ENCODE measurements around the gene CLTCL1. TPM values are rescaled to one million over a fixed set of nuclear protein-coding genes. Genes with fewer than 3 reads are reported as not detected.

The CLTCL1 gene
- total RNA-seq, 1 donor from 2014 or later = 5.4 TPM

GRCh38 chr22:19201869-19202798, 89.4 kb downstream of the CLTCL1 start:
- intact Hi-C loops (cut with DNase I) = no loop called here
- peak in 1 of 2 donors; percentile 100 for DNase-seq (ENCODE audit: extremely low spot score in 2 of 2)

GRCh38 chr22:19201130-19201868, 90.2 kb downstream of the CLTCL1 start:
- no peak for TF ChIP-seq POLR2AphosphoS5 (IDR thresholded peaks at IDR 0.05; ENCODE audit: insufficient read depth in 1 of 2, low read depth in 1 of 2)
- TF ChIP-seq POLR2A (IDR thresholded peaks at IDR 0.05) = no peak
- TF ChIP-seq CTCF (IDR thresholded peaks at IDR 0.05) = no peak
- no peaks in the 10 kb centered on the region for H3K9me3 ChIP-seq
- no peak overlapping the region for H3K4me3 ChIP-seq
- no peak overlapping the region for H3K27ac ChIP-seq
- no peaks in the 10 kb centered on the region for H3K4me1 ChIP-seq
- no peaks in the 10 kb centered on the region for H3K27me3 ChIP-seq
- DNase-seq (ENCODE audit: extremely low spot score in 2 of 2) = no peak
- H3K36me3 ChIP-seq = no peaks in the 10 kb centered on the region
- intact Hi-C loops (cut with DNase I) = no loop called here

More at GRCh38 chr22:19201869-19202798, 89.4 kb downstream of the CLTCL1 start:
- no peaks in the 10 kb centered on the region for H3K36me3 ChIP-seq
- H3K27ac ChIP-seq = no peak overlapping the region
- H3K27me3 ChIP-seq = no peaks in the 10 kb centered on the region
- no peak for TF ChIP-seq POLR2AphosphoS5 (IDR thresholded peaks at IDR 0.05; ENCODE audit: insufficient read depth in 1 of 2, low read depth in 1 of 2)
- TF ChIP-seq POLR2A (IDR thresholded peaks at IDR 0.05) = no peak
- no peak for TF ChIP-seq CTCF (IDR thresholded peaks at IDR 0.05)
- no peak overlapping the region for H3K4me3 ChIP-seq
- H3K4me1 ChIP-seq = no peaks in the 10 kb centered on the region
- H3K9me3 ChIP-seq = no peaks in the 10 kb centered on the region

GRCh38 chr22:19199479-19199878, 92.0 kb downstream of the CLTCL1 start:
- H3K27ac ChIP-seq = no peak overlapping the region
- no peak for TF ChIP-seq CTCF (IDR thresholded peaks at IDR 0.05)
- H3K4me3 ChIP-seq = no peak overlapping the region

GRCh38 chr22:19197997-19198865, 93.3 kb downstream of the CLTCL1 start:
- no peaks in the 10 kb centered on the region for H3K9me3 ChIP-seq
- H3K27ac ChIP-seq = no peak overlapping the region
- no peaks in the 10 kb centered on the region for H3K4me1 ChIP-seq
- DNase-seq (ENCODE audit: extremely low spot score in 2 of 2) = no peak
- H3K27me3 ChIP-seq = no peaks in the 10 kb centered on the region
- TF ChIP-seq CTCF (IDR thresholded peaks at IDR 0.05) = no peak
- TF ChIP-seq POLR2A (IDR thresholded peaks at IDR 0.05) = no peak
- TF ChIP-seq POLR2AphosphoS5 (IDR thresholded peaks at IDR 0.05; ENCODE audit: insufficient read depth in 1 of 2, low read depth in 1 of 2) = no peak
- no peaks in the 10 kb centered on the region for H3K36me3 ChIP-seq
- H3K4me3 ChIP-seq = no peak overlapping the region
- intact Hi-C loops (cut with DNase I) = no loop called here

More at GRCh38 chr22:19199479-19199878, 92.0 kb downstream of the CLTCL1 start:
- no peak for DNase-seq (ENCODE audit: extremely low spot score in 2 of 2)
- Histone ChIP-seq H3K36me3 (no peaks in the 10 kb centered on the region), H3K4me1 (no peaks in the 10 kb centered on the region), H3K27me3 (no peaks in the 10 kb centered on the region), H3K9me3 (no peaks in the 10 kb centered on the region)
- intact Hi-C loops (cut with DNase I) = no loop called here
